HG03469 (cell line): ENCODE results near the gene ZNF8.
"Not testable (repeated sequence)": the region's sequence is repeated elsewhere in the genome, so short reads cannot be mapped to it uniquely, and the experiment has no call there.

Source experiments
- ATAC-seq: cut with Tn5 transposase; IDR thresholded peaks from one replicate; pipeline ENCODE4 v1.9.1; 2021; ENCODE audit warnings: mild to moderate bottlenecking, moderate library complexity, moderate number of reproducible peaks; ENCODE audit not compliant: unreplicated experiment

ZNF8 gene

GRCh38 chr19:58294743-58295374, 16.1 kb downstream of the ZNF8 start:
- no peak for ATAC-seq

GRCh38 chr19:58296104-58296503, 17.3 kb downstream of the ZNF8 start:
- no peak for ATAC-seq

- ATAC-seq: no peak
Measured at GRCh38 chr19:58300620-58301019, 21.9 kb downstream of the ZNF8 start.

DNA sequence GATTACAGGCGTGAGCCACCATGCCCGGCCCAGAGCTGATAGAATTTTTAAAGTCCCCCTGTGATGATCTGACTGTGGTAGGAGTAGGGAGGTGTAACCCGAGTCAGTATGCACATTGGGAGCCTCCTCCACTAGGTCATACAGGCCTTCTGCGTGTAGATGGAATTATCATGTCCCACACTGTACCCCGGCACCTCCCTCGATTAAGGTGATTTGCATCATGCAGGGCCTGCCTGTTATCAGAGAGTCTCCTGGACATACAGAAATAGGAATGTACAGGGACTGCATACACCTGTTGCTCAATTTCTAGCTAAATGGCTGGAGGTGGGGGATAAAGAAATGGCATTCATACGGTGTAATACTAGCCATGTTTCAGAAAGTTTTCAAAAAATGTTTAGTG, 25.5 kb downstream of the ZNF8 start:
- ATAC-seq: no peak

DNA sequence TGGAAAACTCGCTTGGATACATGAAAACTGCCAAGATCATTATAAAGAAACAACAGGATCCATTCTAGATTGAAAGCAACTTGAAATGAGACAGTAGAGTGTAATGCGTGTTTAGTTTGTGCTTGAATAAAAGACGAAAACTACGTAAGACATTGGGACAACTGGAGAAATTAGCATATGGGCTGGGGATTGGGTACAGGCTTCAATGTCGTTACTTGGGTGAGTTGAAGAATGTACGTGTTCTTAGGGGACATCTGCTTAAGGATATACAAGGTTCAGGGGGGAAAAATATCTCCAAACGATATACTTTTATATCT, 26.0 kb downstream of the ZNF8 start:
- no peak for ATAC-seq

DNA sequence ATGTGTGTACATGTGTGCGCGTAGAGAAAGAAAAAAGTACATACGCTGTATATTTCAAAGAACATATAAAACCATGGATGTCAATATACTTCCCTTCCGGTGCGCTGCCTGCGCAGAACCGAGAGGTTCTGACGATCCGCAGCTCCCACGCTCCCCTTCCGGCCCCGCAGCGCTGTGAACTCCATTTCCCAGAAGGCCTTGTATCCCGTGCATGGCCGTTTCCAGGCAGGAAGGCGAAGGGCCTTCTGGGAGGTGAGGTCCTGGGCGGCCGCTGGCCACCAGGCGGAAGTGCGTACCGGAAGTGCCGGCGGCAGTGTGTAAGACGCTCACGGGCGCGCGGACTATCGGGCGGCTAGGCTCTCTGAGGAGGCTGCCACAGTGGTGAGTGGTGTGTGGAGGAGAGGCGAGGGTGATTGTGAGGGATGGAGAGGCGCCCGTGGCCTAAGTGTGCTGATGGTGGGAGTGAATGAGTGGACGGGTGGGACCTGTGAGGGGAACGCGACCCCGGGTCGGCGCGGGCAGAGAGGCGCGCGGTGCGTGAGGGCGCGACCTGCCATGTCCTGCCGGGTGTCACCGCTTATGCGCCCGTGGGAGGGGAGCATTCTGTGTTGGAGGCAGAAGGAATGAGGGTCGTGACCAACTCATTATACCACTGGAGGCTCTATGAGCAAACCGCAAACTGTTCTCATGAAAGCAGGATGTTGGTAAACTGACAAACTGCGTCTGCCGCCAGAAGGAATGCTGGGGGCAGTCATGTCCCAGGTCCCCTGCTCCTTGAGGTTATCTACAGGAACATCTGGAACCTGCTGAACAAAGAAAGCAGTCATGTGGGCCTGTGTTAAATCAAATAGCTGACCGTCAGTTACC, 26.5 kb downstream of the ZNF8 start, which contains the start of gene ERVK3-1:
ERVK3-1 (plus strand) TSS at position 313 of the 867 bp plus-strand sequence. CDS start 6,792 bp downstream, outside the sequence.
- ATAC-seq: peak; percentile 92

GRCh38 chr19:58305932-58306323, 27.2 kb downstream of the ZNF8 start:
- ATAC-seq: no peak

- ATAC-seq: no peak
Measured at GRCh38 chr19:58307736-58308135, 29.0 kb downstream of the ZNF8 start.

- not testable (repeated sequence) for ATAC-seq
Measured at GRCh38 chr19:58310685-58311084, 31.9 kb downstream of the ZNF8 start.

- ATAC-seq: no peak
Measured at GRCh38 chr19:58311345-58311865, 32.6 kb downstream of the ZNF8 start.

DNA sequence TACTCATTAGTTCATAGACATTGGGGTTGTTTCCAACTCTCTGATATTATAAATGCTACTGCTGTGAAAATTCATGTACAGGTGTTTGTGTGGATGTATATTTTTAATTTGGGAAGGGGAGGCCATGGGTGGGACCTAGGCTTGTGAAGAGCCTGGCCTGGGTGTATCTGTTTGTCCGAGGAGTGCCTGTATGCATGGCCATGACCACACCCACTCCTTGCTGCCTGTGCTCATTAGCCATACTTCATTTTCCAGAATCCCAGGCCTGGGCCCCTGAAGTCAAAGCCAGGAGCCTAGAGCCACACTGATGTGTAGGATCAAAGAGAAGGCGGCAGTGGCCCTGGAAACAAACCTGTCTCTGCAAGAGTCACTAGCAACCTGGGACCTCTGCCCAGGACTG, 36.8 kb downstream of the ZNF8 start:
- ATAC-seq: no peak

DNA sequence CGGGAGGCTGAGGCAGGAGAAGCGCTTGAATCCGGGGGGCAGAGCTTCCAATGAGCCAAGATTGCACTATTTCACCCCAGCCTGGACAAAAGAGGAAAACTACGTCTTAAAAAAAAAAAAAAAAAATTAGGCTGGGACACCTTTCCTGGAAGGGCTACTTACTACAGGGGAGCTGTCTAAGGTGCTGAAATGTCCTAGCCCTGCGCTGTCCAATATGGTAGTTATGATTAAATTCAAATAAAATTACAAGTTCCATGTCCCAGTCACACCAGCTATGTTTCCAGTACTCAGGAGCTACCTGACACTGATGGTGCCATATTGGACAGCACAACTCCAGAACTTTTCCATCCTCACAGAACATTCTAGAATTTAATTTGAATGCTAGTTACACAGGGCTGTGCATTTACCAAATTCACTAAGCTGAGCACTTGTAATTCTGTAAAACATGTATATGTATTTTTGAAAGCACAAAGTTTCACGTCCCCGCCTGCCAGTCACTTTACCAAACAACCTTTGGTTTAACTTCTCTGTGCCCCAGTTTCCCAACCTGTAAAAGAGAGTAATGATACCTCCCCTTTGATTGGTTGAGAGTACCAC, 38.8 kb downstream of the ZNF8 start:
- ATAC-seq: no peak

- ATAC-seq: no peak
Measured at GRCh38 chr19:58318297-58318696, 39.5 kb downstream of the ZNF8 start.

DNA sequence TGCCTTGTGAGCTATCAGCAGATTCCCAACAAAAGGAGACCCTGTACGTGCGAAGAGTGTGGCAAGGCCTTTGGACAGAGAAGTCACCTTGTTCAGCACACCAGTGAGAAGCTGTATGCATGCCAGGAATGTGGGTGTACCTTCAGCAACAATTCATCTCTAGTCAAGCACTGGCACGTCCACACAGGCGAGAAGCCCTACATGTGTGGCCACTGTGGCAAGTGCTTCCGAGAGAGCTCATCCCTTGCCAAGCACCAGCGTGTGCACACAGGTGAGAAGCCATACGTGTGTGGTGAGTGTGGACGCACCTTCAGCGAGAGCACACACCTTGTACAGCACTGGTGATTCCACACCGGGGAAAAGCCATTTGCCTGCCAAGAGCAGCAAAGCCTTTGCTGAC, 40.5 kb downstream of the ZNF8 start:
- ATAC-seq: no peak

DNA sequence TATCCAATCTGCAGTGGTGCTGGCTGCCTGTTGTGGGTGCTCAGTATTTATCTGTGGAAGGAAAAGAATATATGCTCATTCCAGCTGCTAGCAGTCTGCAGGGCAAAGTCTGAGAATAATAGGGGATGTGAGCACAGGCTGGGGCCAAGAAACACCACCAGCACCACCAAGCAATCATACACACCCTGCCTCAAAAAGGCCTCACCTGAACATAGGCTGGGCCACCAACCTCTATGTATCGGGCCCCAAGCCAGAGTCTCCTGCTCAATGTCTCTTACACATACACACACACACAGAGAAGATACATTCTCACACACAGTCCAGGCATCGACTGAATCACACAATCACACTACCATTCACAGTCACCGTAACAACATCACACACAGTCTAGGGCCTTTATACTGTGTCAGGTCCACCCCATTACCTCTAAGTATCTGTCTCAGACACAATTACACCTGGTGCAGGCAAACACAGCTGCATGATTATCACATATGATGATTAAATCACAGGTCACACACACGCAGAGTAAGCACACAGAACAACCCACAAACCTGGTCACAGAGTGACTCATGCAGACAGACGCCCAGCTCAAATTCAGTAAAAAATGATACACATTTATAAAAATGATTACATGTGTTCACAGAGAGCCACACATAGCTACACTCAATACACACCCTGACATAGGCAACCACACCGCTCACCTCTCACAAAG, 46.7 kb downstream of the ZNF8 start:
- no peak for ATAC-seq

GRCh38 chr19:58326501-58326913, 47.8 kb downstream of the ZNF8 start:
- ATAC-seq: no peak

DNA sequence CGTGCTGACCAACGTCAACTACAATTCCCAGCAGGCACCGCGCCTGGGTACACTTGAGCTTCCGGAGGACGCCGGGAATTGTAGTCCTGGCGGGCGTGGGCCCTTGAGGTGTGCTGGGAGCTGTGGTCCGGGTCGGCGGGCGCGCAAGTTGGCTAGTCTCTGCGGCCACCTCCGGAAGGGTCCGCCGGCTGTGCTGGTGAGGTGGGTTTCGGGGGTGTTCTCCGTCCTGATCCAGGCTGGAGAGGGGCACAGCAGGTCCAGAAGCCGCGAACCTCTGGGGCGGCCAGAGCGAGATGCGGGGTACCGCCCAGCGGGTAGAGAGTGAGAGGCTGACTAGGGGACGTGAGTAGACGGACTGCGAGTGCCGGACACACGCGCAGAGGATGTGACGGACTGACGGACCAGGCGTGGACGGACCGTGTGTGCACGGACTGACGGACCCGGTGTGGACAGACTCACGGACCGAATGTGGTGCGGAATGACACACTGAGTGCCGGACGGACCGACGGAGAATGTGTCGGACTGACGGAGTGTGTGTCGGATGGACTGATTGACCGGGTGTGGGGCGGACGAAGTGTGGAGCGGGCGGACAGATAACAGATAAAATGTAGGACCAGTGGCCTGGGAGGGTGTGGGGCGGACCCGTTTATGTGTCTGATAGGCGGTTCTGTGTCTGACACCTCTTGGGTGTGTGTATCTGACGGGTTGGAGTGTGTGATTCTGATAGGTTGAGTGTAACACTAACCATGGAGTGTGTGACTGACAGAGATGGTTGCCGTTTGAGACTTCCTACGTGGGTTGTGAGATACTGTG, 48.4 kb downstream of the ZNF8 start, which contains the start of gene ZSCAN22:
ZSCAN22 (plus strand) TSS at position 81 of the 813 bp plus-strand sequence. CDS start 7,809 bp downstream, outside the sequence.
- peak; percentile 65 for ATAC-seq

DNA sequence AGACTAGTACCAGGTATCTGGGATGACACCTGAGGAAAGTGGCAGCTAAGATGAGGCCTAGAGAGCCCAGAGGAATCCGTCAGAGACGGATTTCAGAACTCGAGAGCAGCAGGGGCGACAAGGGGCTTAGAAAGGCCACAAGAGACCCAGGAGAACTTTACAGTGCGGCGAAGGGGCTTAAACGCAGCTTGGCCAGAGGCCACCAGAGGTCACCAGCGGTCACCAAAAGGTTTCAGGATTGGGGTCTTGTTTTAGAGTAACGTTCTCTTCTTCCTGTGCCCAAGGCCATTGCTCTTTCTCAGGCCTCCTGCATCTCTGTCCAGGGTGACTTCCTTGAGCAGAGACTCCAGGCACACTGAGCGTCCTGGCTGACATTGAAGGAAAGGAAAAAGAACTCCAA, 50.2 kb downstream of the ZNF8 start:
- no peak for ATAC-seq

DNA sequence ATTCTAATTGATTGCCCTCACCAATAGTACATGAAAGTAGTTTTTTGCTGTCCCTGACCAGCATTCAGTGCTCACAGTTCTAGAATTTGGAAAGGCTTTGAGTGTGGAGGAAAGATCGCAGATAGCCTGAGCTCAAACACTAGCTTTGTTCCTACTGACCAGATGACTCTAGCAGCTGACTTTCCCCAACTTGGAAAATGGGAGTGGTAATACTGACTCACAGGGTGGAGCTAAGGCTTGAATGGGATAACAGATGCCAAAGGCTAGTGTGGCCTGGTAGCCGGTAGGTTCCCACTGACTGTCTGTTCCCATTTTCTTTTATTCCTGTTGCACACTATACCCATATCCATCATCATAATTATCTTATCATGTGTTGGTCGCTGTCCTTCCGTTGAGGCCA, 51.7 kb downstream of the ZNF8 start:
- ATAC-seq: no peak

DNA sequence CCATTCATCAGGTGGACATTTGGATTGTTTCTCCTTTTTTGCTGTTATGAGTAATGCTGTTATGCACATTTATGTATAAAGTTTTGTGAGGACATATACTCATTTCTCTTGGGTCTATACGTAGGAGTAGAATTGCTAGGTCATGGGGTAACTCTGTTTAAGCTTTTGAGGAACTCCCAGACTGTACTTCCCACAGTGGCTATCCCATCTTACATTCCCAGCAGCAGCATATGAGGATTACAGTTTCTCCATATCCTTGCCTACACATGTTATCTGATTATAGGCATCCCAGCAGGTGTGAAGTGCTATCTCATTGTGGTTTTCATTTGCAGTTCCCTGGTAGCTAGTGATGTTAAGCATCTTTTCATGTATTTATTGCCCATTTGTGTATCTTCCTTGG, 53.9 kb downstream of the ZNF8 start:
- ATAC-seq: no peak
